Ectodermal cell (in vitro differentiated cells): Measurements from ENCODE around the gene TMEM200B.

ENCODE experiments used
- H3K27ac ChIP-seq: 2 replicates; pipeline ENCODE4 v1.7.0; 2013; ENCODE audit warnings: mild to moderate bottlenecking, low read depth, low read length; ENCODE audit not compliant: insufficient read depth, poor library complexity, severe bottlenecking
- H3K27me3 ChIP-seq: 2 replicates; pipeline ENCODE4 v1.7.0; 2013; ENCODE audit warnings: mild to moderate bottlenecking, low read length; ENCODE audit not compliant: insufficient read depth, control insufficient read depth, poor library complexity, severe bottlenecking
- H3K36me3 ChIP-seq: one replicate; pipeline ENCODE4 v1.7.0; 2013; ENCODE audit warnings: low read length; ENCODE audit not compliant: control insufficient read depth, insufficient read depth
- H3K4me1 ChIP-seq: one replicate; pipeline ENCODE4 v1.7.0; 2013; ENCODE audit warnings: low read length; ENCODE audit not compliant: control insufficient read depth, insufficient read depth
- H3K4me3 ChIP-seq: 2 replicates; pipeline ENCODE4 v1.7.0; 2013; ENCODE audit warnings: low read depth, low read length, control low read depth; ENCODE audit not compliant: insufficient read depth
- H3K9me3 ChIP-seq: 2 replicates; pipeline ENCODE4 v1.7.0; 2013; ENCODE audit warnings: mild to moderate bottlenecking, low read length, moderate library complexity; ENCODE audit not compliant: control insufficient read depth
- WGBS, 2 experiments: methylation state at CpG; one replicate each; pipeline ENCODE4 v1.1.7; 2013; ENCODE audit warnings: missing lambda C conversion rate in 2 of 2; 5-methylcytosine and 5-hydroxymethylcytosine counted together

The TMEM200B gene

GRCh38 chr1:29123053-29123886 is 433 bp downstream of the TMEM200B start:
- Histone ChIP-seq H3K36me3 (no peaks in the 10 kb centered on the region), H3K9me3 (no peaks in the 10 kb centered on the region), H3K4me1 (peaks cover 14% of the 10 kb centered on the region), H3K27ac (no peak overlapping the region), H3K4me3 (peak overlapping the region; percentile 32), H3K27me3 (peaks cover 58% of the 10 kb centered on the region)
- WGBS, 2 experiments: 3% methylated on average over 70 of the region's 70 CpGs

- Histone ChIP-seq H3K27me3 (peaks cover 58% of the 10 kb centered on the region), H3K4me1 (peaks cover 14% of the 10 kb centered on the region), H3K27ac (no peak overlapping the region), H3K4me3 (peak overlapping the region; percentile 32), H3K9me3 (no peaks in the 10 kb centered on the region), H3K36me3 (no peaks in the 10 kb centered on the region)
- 2% methylated on average over 34 of the region's 34 CpGs for WGBS, 2 experiments
These were observed 1.0 kb downstream of the TMEM200B start for GRCh38 chr1:29122682-29123052.

DNA sequence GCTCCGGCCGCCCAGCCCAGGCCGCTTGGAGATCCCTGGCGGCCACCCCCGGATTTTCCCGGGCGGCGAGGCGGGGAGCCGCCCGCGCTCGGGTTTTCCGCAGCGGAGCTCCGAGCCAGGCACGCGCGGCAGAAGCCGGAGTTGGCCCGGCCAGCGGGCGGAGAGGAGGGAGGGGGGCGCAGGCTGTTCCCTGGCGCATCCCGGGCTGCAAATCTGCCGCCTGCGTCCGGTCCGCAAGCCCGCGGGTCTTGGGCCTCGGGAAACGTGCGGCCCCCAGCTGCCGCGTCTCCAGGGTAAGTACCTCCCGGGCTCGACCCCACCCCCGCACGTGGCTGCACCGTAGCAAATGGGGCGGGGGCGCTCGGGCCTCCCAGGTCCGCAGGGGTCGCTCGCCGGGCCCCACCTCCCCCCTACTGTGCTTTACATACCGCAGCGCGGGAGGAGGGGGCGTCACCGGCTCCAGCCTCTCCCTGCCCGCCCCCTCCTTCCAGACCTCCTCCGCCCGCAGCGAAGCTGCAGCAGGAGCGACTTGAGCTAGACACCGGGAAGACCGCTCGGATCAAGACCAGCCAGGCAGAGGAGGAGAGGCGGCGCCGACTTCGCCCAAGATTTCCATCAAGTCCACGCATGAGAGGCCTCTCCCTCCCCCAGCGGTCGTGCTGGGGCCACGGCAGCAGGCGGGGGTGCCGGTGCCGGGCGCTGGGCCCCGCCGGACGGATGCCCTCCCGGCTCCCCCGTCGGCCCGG is 1.6 kb downstream of the TMEM200B start:
- peaks cover 1% of the 10 kb centered on the region for H3K36me3 ChIP-seq
- H3K9me3 ChIP-seq: no peaks in the 10 kb centered on the region
- no peak overlapping the region for H3K27ac ChIP-seq

GRCh38 chr1:29121516-29121935 is 2.2 kb downstream of the TMEM200B start:
- 2 to 3% methylated on average over 59 of the region's 59 CpGs for WGBS, 2 experiments
- Histone ChIP-seq H3K9me3 (no peaks in the 10 kb centered on the region), H3K4me1 (peaks cover 14% of the 10 kb centered on the region), H3K27me3 (peaks cover 58% of the 10 kb centered on the region), H3K27ac (no peak overlapping the region), H3K36me3 (peaks cover 4% of the 10 kb centered on the region), H3K4me3 (peak overlapping the region; percentile 32)

More for the DNA sequence above, 1.6 kb downstream of the TMEM200B start:
- Histone ChIP-seq H3K27me3 (peaks cover 58% of the 10 kb centered on the region), H3K4me1 (peaks cover 14% of the 10 kb centered on the region), H3K4me3 (peak overlapping the region; percentile 32)
- WGBS, 2 experiments: 1% methylated on average over 81 of the region's 81 CpGs

- no peak overlapping the region for H3K4me3 ChIP-seq
- H3K27me3 ChIP-seq: peaks cover 56% of the 10 kb centered on the region
- peaks cover 4% of the 10 kb centered on the region for H3K36me3 ChIP-seq
- no peaks in the 10 kb centered on the region for H3K9me3 ChIP-seq
- H3K27ac ChIP-seq: no peak overlapping the region
- 50 to 51% methylated on average over 42 of the region's 42 CpGs for WGBS, 2 experiments
- peaks cover 14% of the 10 kb centered on the region for H3K4me1 ChIP-seq
These were observed 2.7 kb downstream of the TMEM200B start for GRCh38 chr1:29120947-29121485.

- Histone ChIP-seq H3K27ac (no peak overlapping the region), H3K4me1 (peaks cover 14% of the 10 kb centered on the region), H3K27me3 (peaks cover 49% of the 10 kb centered on the region), H3K4me3 (no peak overlapping the region), H3K9me3 (no peaks in the 10 kb centered on the region), H3K36me3 (peaks cover 4% of the 10 kb centered on the region)
- 89 to 94% methylated on average over 6 of the region's 6 CpGs for WGBS, 2 experiments
These were observed 3.3 kb downstream of the TMEM200B start for GRCh38 chr1:29120367-29120766.

GRCh38 chr1:29119121-29119929 is 4.4 kb downstream of the TMEM200B start:
- H3K4me3 ChIP-seq: no peak overlapping the region
- peaks cover 39% of the 10 kb centered on the region for H3K27me3 ChIP-seq
- WGBS, 2 experiments: 93 to 96% methylated on average over 12 of the region's 12 CpGs
- H3K27ac ChIP-seq: no peak overlapping the region
- peaks cover 4% of the 10 kb centered on the region for H3K36me3 ChIP-seq
- H3K9me3 ChIP-seq: no peaks in the 10 kb centered on the region
- H3K4me1 ChIP-seq: peaks cover 14% of the 10 kb centered on the region

DNA sequence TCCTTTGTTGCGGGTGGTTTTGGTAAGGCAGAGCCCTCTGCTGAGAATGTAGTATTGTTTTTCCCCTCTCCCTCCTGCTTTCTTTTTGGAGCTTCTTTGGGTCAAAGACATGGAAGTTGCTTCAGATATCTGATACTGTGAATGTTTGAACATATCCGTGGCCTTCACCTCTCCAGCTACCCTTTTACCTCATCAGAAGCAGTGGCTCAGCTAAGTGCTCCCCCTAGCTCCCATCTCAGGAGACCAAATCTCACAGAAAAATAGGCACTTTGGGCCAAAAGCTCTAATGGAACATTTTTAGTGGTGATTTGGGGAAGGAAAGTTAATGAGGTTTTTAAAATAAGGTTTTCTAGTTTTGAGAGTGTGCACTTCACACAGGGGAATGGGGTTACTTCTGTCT is 6.3 kb downstream of the TMEM200B start:
- Histone ChIP-seq H3K9me3 (no peaks in the 10 kb centered on the region), H3K27me3 (peaks cover 19% of the 10 kb centered on the region), H3K4me1 (peaks cover 6% of the 10 kb centered on the region), H3K36me3 (peaks cover 8% of the 10 kb centered on the region), H3K27ac (no peak overlapping the region), H3K4me3 (no peak overlapping the region)
- WGBS, 2 experiments: 79 to 91% methylated on average over 2 of the region's 2 CpGs

GRCh38 chr1:29114654-29115053 is 9.0 kb downstream of the TMEM200B start:
- WGBS, 2 experiments: 93 to 100% methylated on average over 1 of the region's 1 CpG
- H3K9me3 ChIP-seq: no peaks in the 10 kb centered on the region
- H3K27ac ChIP-seq: no peak overlapping the region
- no peaks in the 10 kb centered on the region for H3K27me3 ChIP-seq
- H3K4me3 ChIP-seq: no peak overlapping the region
- H3K4me1 ChIP-seq: no peaks in the 10 kb centered on the region
- H3K36me3 ChIP-seq: peaks cover 9% of the 10 kb centered on the region
